NT2/D1 (cell line): Measurements from ENCODE around the gene LRCOL1.

Source experiments
- DNase-seq: peaks from one replicate; pipeline ENCODE4 v3.0.0-alpha.2; 2011; ENCODE audit warnings: low read depth, low spot score
- H3K27me3 ChIP-seq: 2 replicates; pipeline ENCODE4 v1.6.0; 2011; ENCODE audit warnings: mild to moderate bottlenecking; ENCODE audit not compliant: insufficient read length, insufficient read depth
- H3K36me3 ChIP-seq: 2 replicates; pipeline ENCODE4 v1.6.1; 2011; ENCODE audit warnings: mild to moderate bottlenecking, low read length, mixed read lengths; ENCODE audit not compliant: insufficient read depth, insufficient read length
- H3K4me1 ChIP-seq: 2 replicates; pipeline ENCODE4 v1.5.1; 2011; ENCODE audit not compliant: insufficient read depth, insufficient read length
- H3K4me3 ChIP-seq: 2 replicates; pipeline ENCODE4 v1.5.1; 2011; ENCODE audit warnings: low read depth; ENCODE audit not compliant: insufficient read length
- H3K9ac ChIP-seq: 2 replicates; pipeline ENCODE4 v1.6.0; 2011; ENCODE audit warnings: low read depth; ENCODE audit not compliant: insufficient read length
- H3K9me3 ChIP-seq: 2 replicates; pipeline ENCODE4 v1.5.1; 2011; ENCODE audit warnings: mild to moderate bottlenecking, low read length; ENCODE audit not compliant: insufficient read depth
- SUZ12 ChIP-seq: IDR thresholded peaks from 2 replicates; pipeline ENCODE4 v1.6.1; 2011; ENCODE audit not compliant: insufficient read length, insufficient read depth; ENCODE audit errors: extremely low read depth
- YY1 ChIP-seq: IDR thresholded peaks from 2 replicates; pipeline ENCODE4 v1.6.1; 2011; ENCODE audit not compliant: insufficient read length, insufficient read depth
- ZNF274 ChIP-seq: IDR thresholded peaks from 2 replicates; pipeline ENCODE4 v1.6.1; 2011; ENCODE audit warnings: mild to moderate bottlenecking, low read depth, low read length

The LRCOL1 gene

DNA sequence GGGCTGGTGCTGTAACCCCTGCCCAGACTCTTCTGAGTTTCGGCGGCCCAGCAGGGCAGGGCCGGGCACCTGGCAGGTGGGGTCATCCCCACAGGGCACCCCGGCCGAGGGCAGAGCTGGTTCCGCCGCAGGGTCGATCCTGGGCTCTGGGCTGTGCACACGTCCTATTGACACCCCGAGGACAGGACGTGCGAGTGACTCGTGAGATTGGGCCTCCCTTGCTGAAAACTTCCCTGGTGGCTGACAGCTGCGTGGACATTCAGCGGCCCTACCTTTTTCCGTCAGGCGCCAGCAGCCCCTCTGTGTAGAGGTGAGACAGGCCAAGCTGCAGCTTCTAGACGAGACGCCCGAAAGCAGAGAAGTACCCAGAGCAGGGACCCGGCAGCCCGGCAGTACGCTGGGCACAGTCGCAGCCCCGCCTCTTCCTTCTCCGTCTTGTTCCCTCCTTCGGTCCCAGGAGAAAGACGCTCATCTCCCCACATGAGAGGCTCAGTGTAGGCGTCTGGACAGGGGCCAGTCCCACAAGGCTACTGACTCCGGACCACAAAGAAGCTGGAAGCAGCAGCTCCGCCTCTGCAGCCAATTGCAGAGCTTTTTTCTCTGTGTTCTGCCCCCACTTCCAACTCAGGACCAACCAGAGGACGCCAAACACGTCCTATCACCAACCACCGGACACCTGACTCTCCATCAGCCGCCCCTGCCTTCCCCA is at the start of gene LRCOL1:
Gene LRCOL1, minus strand, starts transcription at position 532 of the 709 bp plus-strand sequence. CDS start 4,331 bp downstream, outside the sequence.
- Histone ChIP-seq H3K27me3 (peaks cover 99% of the 10 kb centered on the region), H3K36me3 (no peaks in the 10 kb centered on the region), H3K9me3 (peaks cover 21% of the 10 kb centered on the region; the same call in 1 of the 2 replicates), H3K4me1 (no peaks in the 10 kb centered on the region), H3K9ac (no peak within 1 kb of the TSS), H3K4me3 (no peak within 1 kb of the TSS)
- no peak for TF ChIP-seq ZNF274
- no peak for TF ChIP-seq YY1
- no peak for TF ChIP-seq SUZ12
- no peak for DNase-seq

DNA sequence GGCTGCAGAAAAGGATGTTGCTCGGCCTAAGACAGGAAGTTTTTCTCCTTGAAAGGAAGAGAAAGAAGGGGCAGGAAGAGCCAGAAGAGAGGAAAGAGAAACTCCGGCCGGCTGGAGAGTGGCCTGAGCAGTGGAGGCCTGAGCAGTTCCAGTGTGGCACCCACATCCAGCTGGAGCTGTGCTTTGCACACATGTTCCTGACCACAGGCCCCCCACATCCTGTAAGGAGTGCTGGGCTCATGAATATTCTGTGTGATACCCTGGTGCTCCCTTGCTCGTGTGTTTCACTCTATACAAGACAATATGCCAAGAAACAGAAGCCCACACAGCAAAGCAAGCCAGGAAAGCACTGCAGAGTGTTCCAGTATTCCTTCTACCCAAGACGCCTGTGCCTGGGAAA is 49.7 kb upstream of the LRCOL1 start:
- no peaks in the 10 kb centered on the region for H3K4me1 ChIP-seq
- no peak overlapping the region for H3K9ac ChIP-seq
- TF ChIP-seq SUZ12 (no peak), YY1 (no peak), ZNF274 (no peak)
- no peaks in the 10 kb centered on the region for H3K9me3 ChIP-seq
- DNase-seq: no peak
- peaks cover 98% of the 10 kb centered on the region for H3K36me3 ChIP-seq
- no peaks in the 10 kb centered on the region for H3K27me3 ChIP-seq
- H3K4me3 ChIP-seq: no peak overlapping the region

DNA sequence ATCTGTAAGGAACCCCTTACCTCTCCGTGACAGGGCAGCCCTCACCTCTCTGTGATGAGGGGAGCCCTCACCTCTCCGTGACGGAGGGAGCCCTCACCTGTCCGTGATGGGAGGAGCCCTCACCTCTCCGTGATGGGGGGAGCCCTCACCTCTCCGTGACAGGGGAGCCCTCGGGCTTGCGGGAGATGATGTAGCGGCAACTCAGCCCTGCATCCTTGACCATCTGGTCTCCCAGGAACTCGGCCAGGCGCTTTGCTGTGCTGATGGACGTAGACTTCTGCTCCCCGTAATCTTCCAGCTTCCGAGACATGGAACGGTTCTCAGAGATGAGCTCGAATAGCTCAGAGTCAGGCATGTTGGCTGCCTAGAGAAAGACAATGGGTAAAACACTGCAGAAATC is 48.8 kb upstream of the LRCOL1 start:
- H3K9me3 ChIP-seq: no peaks in the 10 kb centered on the region
- H3K36me3 ChIP-seq: peaks cover 98% of the 10 kb centered on the region
- DNase-seq: no peak
- no peak overlapping the region for H3K9ac ChIP-seq
- TF ChIP-seq YY1: no peak
- no peak for TF ChIP-seq SUZ12
- TF ChIP-seq ZNF274: no peak
- H3K4me1 ChIP-seq: no peaks in the 10 kb centered on the region
- no peak overlapping the region for H3K4me3 ChIP-seq
- no peaks in the 10 kb centered on the region for H3K27me3 ChIP-seq

DNA sequence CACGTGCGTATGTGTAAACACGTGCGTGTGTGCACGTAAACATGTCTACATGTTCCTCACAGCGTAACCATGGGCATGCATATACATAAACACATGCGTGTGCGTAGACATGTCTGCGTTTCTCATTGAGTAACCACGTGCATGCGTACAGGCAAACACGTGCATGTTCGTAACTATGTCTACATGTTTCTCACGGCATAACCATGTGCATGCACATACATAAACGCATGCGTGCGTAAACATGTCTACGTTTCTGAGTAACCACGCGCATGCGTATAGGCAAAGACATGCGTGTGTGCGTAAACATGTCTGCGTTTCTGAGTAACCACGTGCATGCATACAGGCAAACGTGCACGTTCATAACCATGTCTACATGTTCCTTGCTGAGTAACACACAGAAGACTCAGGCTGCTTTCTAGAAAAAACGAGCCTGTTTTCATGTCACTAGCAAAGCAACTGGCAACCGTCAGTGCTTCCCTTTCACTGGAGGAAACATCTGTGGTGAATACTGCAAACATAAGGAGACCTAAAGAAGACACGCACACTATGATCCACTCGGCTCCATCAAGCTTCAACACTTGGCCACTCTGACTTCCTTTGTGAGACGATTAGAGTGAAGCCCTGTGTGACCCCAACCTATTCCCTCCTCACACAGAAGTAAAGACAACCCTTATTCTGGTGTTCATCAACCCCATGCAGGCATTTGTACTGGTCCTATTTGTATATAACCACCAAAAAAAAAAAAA is 47.9 kb upstream of the LRCOL1 start:
- Histone ChIP-seq H3K36me3 (peaks cover 98% of the 10 kb centered on the region), H3K4me1 (no peaks in the 10 kb centered on the region), H3K27me3 (no peaks in the 10 kb centered on the region), H3K9ac (no peak overlapping the region), H3K4me3 (no peak overlapping the region), H3K9me3 (no peaks in the 10 kb centered on the region)
- TF ChIP-seq YY1: no peak
- TF ChIP-seq ZNF274: no peak
- no peak for TF ChIP-seq SUZ12
- no peak for DNase-seq

DNA sequence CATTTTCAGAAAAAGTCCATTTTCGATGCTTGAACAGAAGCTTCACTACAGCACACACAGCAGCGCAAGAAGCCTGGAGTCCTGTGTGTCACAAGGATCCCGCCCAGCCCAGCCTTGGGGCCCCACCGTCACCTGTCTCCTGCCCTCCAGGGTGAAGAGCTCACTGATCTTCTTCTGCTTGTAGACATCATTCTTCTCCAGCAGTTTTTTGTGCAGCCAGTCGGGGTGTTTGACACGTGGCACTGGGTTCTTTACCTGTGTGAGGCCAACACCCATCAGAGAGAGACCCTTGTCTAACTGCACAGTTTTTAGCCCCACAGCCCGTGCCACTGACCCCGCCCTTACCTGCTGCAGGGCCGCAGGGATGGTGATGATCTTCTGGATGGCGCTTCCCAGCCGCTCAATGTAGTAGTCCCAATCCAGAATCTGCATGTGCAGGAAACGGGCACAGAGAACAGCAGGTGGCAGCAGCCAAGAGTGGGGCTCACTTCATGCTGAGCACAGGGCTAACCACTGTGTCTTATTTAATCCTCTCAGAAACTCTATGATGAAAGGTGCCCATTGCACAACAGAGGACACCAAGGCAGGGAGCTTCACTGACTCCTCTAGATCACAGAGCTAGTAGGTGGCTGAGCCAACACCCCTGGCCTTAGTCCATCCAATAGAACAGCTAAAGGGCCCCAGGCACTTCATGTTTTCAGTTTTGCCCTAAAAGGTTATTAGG is 46.8 kb upstream of the LRCOL1 start:
- no peak overlapping the region for H3K9ac ChIP-seq

DNA sequence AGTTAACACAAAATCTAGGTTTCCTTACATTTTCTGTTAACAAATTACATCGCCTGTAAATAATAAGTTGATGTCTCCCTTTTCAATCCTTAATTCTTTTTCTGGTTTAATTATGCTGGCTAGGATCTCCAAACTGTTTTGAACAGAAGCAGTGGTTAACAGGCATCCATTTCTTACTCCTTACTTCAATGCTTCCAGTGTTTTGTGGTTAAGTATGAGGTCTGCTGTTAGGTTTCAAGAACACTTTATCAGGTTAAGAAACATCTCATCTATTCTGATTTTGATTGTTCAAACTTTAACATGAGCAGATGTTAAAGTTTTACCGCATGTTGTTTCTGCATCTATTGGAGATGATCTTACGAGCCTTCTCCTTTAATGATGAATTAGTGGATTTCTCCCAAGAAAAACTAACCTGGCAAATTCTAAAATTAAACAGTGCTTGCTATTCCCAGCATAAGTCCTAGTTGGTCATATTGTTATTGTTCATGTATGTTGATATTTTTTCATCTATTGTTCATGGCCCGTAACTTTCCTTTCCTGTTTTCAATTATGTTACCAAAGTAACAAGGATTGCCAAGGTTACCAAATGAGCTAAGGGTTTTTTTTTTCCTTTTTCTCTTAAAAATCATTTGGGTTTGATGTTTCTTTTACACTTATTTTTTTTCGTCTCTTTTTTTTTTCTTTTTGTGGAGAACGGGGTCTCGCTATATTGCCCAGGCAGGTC is 43.3 kb upstream of the LRCOL1 start:
- TF ChIP-seq ZNF274: no peak
- TF ChIP-seq SUZ12: no peak
- TF ChIP-seq YY1: no peak
- Histone ChIP-seq H3K36me3 (peaks cover 95% of the 10 kb centered on the region), H3K4me3 (no peak overlapping the region), H3K9ac (no peak overlapping the region), H3K9me3 (no peaks in the 10 kb centered on the region), H3K27me3 (no peaks in the 10 kb centered on the region), H3K4me1 (no peaks in the 10 kb centered on the region)
- no peak for DNase-seq

More for the DNA sequence above, 46.8 kb upstream of the LRCOL1 start:
- no peak for TF ChIP-seq ZNF274
- TF ChIP-seq YY1: no peak
- no peak for TF ChIP-seq SUZ12
- Histone ChIP-seq H3K9me3 (no peaks in the 10 kb centered on the region), H3K4me3 (no peak overlapping the region), H3K27me3 (no peaks in the 10 kb centered on the region), H3K36me3 (peaks cover 98% of the 10 kb centered on the region), H3K4me1 (no peaks in the 10 kb centered on the region)
- DNase-seq: no peak
